ENCODE measurements around the gene MLLT3. TPM values are rescaled to one million over a fixed set of nuclear protein-coding genes. Genes with fewer than 3 reads are reported as not detected.

MLLT3 gene
- total RNA-seq, 1 donor from 2014 or later, result 7.7 TPM

DNA sequence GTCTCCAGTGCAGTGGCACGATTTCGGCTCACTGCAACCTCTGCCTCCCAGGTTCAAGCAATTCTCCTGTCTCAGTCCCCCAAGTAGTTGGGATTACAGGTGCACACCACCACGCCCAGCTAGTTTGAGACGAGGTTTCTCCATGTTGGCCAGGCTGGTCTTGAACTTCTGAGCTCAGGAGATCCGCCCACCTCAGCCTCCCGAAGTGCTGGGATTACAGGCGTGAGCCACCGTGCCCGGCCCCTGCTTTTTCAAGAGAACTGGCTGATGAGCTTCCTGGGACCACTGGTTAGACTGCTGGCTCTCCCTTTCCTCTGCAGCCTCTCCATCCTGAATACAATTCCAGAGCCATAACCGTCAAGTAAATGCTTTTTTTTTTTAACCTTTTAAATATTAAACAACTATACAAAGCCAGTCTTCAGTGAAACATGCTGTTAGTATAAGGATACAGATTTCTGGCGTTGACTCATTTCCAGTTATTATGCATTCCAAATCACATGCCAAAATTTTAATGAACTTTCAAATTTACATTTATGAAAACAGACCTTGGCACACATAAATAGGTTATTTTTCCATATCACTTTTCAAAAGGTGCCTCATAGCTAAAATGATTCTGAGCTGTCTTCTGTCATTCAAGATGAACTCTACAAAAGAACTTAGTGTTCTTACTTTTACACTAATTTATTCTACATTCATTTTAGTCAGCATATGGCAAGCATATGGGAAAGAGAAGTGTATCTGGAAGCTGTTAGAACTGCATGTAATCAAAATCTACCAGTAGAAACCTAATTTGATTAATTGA lies 116.0 kb downstream of the MLLT3 start:
- no peak overlapping the region for H3K27ac Mint-ChIP-seq (ENCODE audit: unreplicated experiment)
- H3K36me3 Mint-ChIP-seq (ENCODE audit: low read depth), result no peaks in the 10 kb centered on the region
- DNase-seq (ENCODE audit: low spot score), result no peak
- no peaks in the 10 kb centered on the region for H3K27me3 Mint-ChIP-seq (ENCODE audit: low read depth)
- TF ChIP-seq, protein P1, sequence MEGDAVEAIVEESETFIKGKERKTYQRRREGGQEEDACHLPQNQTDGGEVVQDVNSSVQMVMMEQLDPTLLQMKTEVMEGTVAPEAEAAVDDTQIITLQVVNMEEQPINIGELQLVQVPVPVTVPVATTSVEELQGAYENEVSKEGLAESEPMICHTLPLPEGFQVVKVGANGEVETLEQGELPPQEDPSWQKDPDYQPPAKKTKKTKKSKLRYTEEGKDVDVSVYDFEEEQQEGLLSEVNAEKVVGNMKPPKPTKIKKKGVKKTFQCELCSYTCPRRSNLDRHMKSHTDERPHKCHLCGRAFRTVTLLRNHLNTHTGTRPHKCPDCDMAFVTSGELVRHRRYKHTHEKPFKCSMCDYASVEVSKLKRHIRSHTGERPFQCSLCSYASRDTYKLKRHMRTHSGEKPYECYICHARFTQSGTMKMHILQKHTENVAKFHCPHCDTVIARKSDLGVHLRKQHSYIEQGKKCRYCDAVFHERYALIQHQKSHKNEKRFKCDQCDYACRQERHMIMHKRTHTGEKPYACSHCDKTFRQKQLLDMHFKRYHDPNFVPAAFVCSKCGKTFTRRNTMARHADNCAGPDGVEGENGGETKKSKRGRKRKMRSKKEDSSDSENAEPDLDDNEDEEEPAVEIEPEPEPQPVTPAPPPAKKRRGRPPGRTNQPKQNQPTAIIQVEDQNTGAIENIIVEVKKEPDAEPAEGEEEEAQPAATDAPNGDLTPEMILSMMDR (IDR thresholded peaks at IDR 0.05), result no peak
- no peak overlapping the region for H3K4me3 Mint-ChIP-seq (ENCODE audit: unreplicated experiment)
- no peaks in the 10 kb centered on the region for H3K9me3 Mint-ChIP-seq (ENCODE audit: low read depth)
- H3K4me1 Mint-ChIP-seq (ENCODE audit: low read depth), result peaks cover 27% of the 10 kb centered on the region

DNA sequence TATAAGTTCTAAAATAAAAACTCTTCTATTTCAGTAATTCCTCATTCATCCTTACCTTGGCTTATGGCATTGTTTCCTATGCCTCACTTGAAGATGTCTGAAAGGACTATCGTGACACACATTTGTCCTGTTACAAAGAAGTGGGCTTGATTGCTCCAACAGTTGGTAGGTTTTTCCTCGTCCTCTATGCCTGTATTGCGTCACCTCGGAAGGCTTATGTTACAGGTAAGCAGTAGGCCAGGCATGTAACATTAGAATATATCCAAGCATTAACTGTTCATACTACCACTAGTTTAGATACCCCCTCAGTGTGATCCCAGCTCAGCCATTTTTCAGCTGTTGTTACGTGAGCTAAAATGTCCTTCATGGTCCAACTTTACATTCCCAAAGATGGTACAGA lies 116.7 kb downstream of the MLLT3 start:
- no peak overlapping the region for H3K27ac Mint-ChIP-seq (ENCODE audit: unreplicated experiment)
- H3K36me3 Mint-ChIP-seq (ENCODE audit: low read depth), result no peaks in the 10 kb centered on the region
- no peaks in the 10 kb centered on the region for H3K27me3 Mint-ChIP-seq (ENCODE audit: low read depth)
- TF ChIP-seq, protein P1 (IDR thresholded peaks at IDR 0.05), result no peak
- H3K9me3 Mint-ChIP-seq (ENCODE audit: low read depth), result no peaks in the 10 kb centered on the region
- no peak for DNase-seq (ENCODE audit: low spot score)
- H3K4me3 Mint-ChIP-seq (ENCODE audit: unreplicated experiment), result no peak overlapping the region
- H3K4me1 Mint-ChIP-seq (ENCODE audit: low read depth), result peaks cover 26% of the 10 kb centered on the region

- H3K27ac Mint-ChIP-seq (ENCODE audit: unreplicated experiment), result no peak overlapping the region
- H3K4me3 Mint-ChIP-seq (ENCODE audit: unreplicated experiment), result no peak overlapping the region
- peaks cover 26% of the 10 kb centered on the region for H3K4me1 Mint-ChIP-seq (ENCODE audit: low read depth)
- H3K9me3 Mint-ChIP-seq (ENCODE audit: low read depth), result no peaks in the 10 kb centered on the region
- no peaks in the 10 kb centered on the region for H3K36me3 Mint-ChIP-seq (ENCODE audit: low read depth)
- TF ChIP-seq, protein P1 (IDR thresholded peaks at IDR 0.05), result no peak
- no peaks in the 10 kb centered on the region for H3K27me3 Mint-ChIP-seq (ENCODE audit: low read depth)
- DNase-seq (ENCODE audit: low spot score), result no peak
Measured at GRCh38 chr9:20504930-20505329, 117.4 kb downstream of the MLLT3 start.

GRCh38 chr9:20500101-20500500 lies 122.2 kb downstream of the MLLT3 start:
- Mint-ChIP-seq H3K36me3 (ENCODE audit: low read depth) (no peaks in the 10 kb centered on the region), H3K4me3 (ENCODE audit: unreplicated experiment) (no peak overlapping the region), H3K4me1 (ENCODE audit: low read depth) (peaks cover 7% of the 10 kb centered on the region), H3K9me3 (ENCODE audit: low read depth) (peaks cover 4% of the 10 kb centered on the region), H3K27me3 (ENCODE audit: low read depth) (no peaks in the 10 kb centered on the region), H3K27ac (ENCODE audit: unreplicated experiment) (no peak overlapping the region)
- TF ChIP-seq, protein P1 (IDR thresholded peaks at IDR 0.05), result no peak
- no peak for DNase-seq (ENCODE audit: low spot score)

DNA sequence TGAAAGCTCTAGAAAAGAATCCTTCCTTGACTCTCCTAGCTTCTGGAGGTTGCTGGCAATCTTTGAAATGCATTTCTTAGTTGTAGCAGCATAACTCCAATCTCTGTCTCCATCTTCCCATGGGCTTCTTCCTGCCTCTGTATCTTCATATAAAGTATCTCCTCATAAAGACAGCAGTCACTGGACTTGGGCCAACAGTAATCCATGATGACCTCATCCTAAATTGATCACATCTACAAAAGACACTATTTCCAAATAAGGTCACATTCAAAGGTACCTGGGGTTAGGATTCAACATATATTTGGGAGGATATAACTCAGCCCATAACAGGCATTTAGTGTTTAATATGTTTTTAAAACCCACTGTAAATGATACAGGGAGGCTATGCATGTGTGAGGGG lies 123.3 kb downstream of the MLLT3 start:
- Mint-ChIP-seq H3K36me3 (ENCODE audit: low read depth) (no peaks in the 10 kb centered on the region), H3K27me3 (ENCODE audit: low read depth) (no peaks in the 10 kb centered on the region), H3K27ac (ENCODE audit: unreplicated experiment) (no peak overlapping the region), H3K4me3 (ENCODE audit: unreplicated experiment) (no peak overlapping the region), H3K4me1 (ENCODE audit: low read depth) (no peaks in the 10 kb centered on the region), H3K9me3 (ENCODE audit: low read depth) (peaks cover 4% of the 10 kb centered on the region)
- TF ChIP-seq, protein P1 (IDR thresholded peaks at IDR 0.05), result no peak
- no peak for DNase-seq (ENCODE audit: low spot score)
